Heart left ventricle (tissue), 16 donors: ENCODE results near the gene IL36B. TPM values are rescaled to one million over a fixed set of nuclear protein-coding genes. Genes with fewer than 3 reads are reported as not detected.

ENCODE experiments used
- ATAC-seq, 4 donors: fragments of 200-7000 bp; cut with Tn5 transposase; one replicate each; pipeline ENCODE4 v1.9.1; 2020 to 2022; ENCODE audit warnings: moderate library complexity in 4 of 4, mild to moderate bottlenecking in 3 of 4, moderate number of reproducible peaks in 1 of 4
- DNase-seq, 5 donors: peaks; one replicate each; pipeline ENCODE4 v3.0.0-alpha.2; 2020
- H3K27ac ChIP-seq, 12 donors: fragments of 200-600 bp; sonication (generic) in 4 of 12; one replicate each; pipeline versions ENCODE4 v1.5.0 to v1.8.0; 2016 to 2022; ENCODE audit warnings: mild to moderate bottlenecking in 2 of 12
- H3K27me3 ChIP-seq, 9 donors: fragments of 200-600 bp; sonication (generic) in 2 of 9; one replicate each; pipeline versions ENCODE4 v1.5.1 to v1.8.0; 2016 to 2022; ENCODE audit warnings: mild to moderate bottlenecking in 3 of 9
- H3K36me3 ChIP-seq, 9 donors: fragments of 200-600 bp; sonication (generic) in 2 of 9; one replicate each; pipeline versions ENCODE4 v1.5.0 to v1.8.0; 2018 to 2022; ENCODE audit warnings: mild to moderate bottlenecking in 2 of 9
- H3K4me1 ChIP-seq, 12 donors: fragments of 200-600 bp; sonication (generic) in 4 of 12; one replicate each; pipeline versions ENCODE4 v1.5.0 to v1.8.0; 2016 to 2022; ENCODE audit warnings: mild to moderate bottlenecking in 3 of 12
- H3K4me3 ChIP-seq, 12 donors: fragments of 200-600 bp; sonication (generic) in 4 of 12; one replicate each; pipeline versions ENCODE4 v1.5.0 to v1.8.0; 2017 to 2022; ENCODE audit warnings: mild to moderate bottlenecking in 9 of 12, moderate library complexity in 4 of 12
- H3K9me3 ChIP-seq, 12 donors: fragments of 200-600 bp; sonication (generic) in 4 of 12; one replicate each; pipeline versions ENCODE4 v1.5.0 to v1.8.0; 2016 to 2022; ENCODE audit warnings: mild to moderate bottlenecking in 1 of 12
- POLR2A ChIP-seq, 2 donors: fragments of 450-650 bp; IDR thresholded peaks; one replicate each; pipeline ENCODE4 v1.6.1; 2017; ENCODE audit warnings: antibody characterized with exemption in 2 of 2, mild to moderate bottlenecking in 2 of 2, moderate library complexity in 2 of 2
- WGBS, 4 donors: extraction: QIAGEN DNeasy Blood & Tissue Kit in 2 of 4; methylation state at CpG; one replicate each; pipeline versions ENCODE4 v1.1.5 to v1.1.7; 2013 to 2018; 5-methylcytosine and 5-hydroxymethylcytosine counted together
- intact Hi-C, 10 donors: fragments of 100-400 bp; cut with DNase I; formaldehyde crosslinking; loops; one replicate each; pipeline versions ENCODE4 v1.11.1 to v1.14.2; 2022
- polyA plus RNA-seq, 2 donors: library from polyadenylated mRNA; stranded (reverse); fragments of 200-250 nt; gene quantifications; one replicate each; pipeline ENCODE4 v1.2.3, GENCODE V29; 2013
- total RNA-seq, 9 donors: library from RNA; depleted of rRNA in 2 of 9; stranded (reverse); fragments of >200 nt in 2 of 9; fragmentation: NEBNext Ultra II Directional in 3 of 9; extraction: Animal tissue kit (Norgen Biotek cat#: 25700) in 3 of 9; gene quantifications; one replicate each; pipeline versions ENCODE4 v1.1.0 to v1.2.4, GENCODE V29; 2016 to 2023
- TF ChIP-seq, protein P1 (sequence below), 12 donors: fragments of 200-600 bp; sonication (generic) in 4 of 12; IDR thresholded peaks; one replicate each; pipeline versions ENCODE4 v1.5.0 to v1.8.0; 2018 to 2022; ENCODE audit warnings: antibody characterized with exemption in 12 of 12, mild to moderate bottlenecking in 5 of 12
- donor health status: ischemic (EF 13 %, LVEDD 7.1; RV severe dilation, severe dysfunction).
- donor health status: healthy with polysubstance abuse.
- donor health status: DM: no; HTN: yes; CAD: no.
- donor health status: DM: no; HTN: no; CAD: no.
- donor health status: ischemic (EF 25% LVEDD 6.9; RV normal size, moderate dysfunction).
- donor health status: ischemic (EF 25% LVEDD 5.7; RV mildly dilated, moderate dysfunction).
- donor health status: healthy.
- donor health status: DM: yes; HTN: yes; CAD: no.
- donor health status: ischemic (EF 35%, LVEDD 5.7; RV mildly dilated, moderate dysfunction).
- donor health status: nonischemic (EF 11% LVEDD 7.7; RV severe dilation, severe dysfunction).
- donor health status: DM: yes; HTN: yes; CAD: no.
- donor health status: PGD.
- donor health status: ischemic (EF 29% LVEDD 5.4; RV normal size, mild dysfunction).
- donor health status: nonischemic (EF 23%, LVEDD 6.1; RV moderate dilation, normal function).

The IL36B gene
- total and polyA plus RNA-seq, 11 donors: not detected

DNA sequence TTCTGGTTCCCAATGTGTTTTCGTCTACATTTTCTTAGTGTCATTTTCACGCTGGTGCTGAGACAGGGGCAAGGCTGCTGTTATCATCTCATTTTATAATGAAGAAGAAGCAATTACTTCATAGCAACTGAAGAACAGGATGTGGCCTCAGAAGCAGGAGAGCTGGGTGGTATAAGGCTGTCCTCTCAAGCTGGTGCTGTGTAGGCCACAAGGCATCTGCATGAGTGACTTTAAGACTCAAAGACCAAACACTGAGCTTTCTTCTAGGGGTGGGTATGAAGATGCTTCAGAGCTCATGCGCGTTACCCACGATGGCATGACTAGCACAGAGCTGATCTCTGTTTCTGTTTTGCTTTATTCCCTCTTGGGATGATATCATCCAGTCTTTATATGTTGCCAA lies 67.6 kb downstream of the IL36B start:
- Histone ChIP-seq H3K4me3 (no peak overlapping the region), H3K27ac (no peak overlapping the region), H3K4me1 (no peaks in the 10 kb centered on the region), H3K36me3 (no peaks in the 10 kb centered on the region), H3K27me3 (peaks cover 0 to 9% (median 0%) of the 10 kb centered on the region in 9 donors), H3K9me3 (peaks cover 0 to 14% (median 5%) of the 10 kb centered on the region in 12 donors)
- TF ChIP-seq, protein P1, sequence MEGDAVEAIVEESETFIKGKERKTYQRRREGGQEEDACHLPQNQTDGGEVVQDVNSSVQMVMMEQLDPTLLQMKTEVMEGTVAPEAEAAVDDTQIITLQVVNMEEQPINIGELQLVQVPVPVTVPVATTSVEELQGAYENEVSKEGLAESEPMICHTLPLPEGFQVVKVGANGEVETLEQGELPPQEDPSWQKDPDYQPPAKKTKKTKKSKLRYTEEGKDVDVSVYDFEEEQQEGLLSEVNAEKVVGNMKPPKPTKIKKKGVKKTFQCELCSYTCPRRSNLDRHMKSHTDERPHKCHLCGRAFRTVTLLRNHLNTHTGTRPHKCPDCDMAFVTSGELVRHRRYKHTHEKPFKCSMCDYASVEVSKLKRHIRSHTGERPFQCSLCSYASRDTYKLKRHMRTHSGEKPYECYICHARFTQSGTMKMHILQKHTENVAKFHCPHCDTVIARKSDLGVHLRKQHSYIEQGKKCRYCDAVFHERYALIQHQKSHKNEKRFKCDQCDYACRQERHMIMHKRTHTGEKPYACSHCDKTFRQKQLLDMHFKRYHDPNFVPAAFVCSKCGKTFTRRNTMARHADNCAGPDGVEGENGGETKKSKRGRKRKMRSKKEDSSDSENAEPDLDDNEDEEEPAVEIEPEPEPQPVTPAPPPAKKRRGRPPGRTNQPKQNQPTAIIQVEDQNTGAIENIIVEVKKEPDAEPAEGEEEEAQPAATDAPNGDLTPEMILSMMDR (IDR thresholded peaks at IDR 0.05): no peak
- no peak for DNase-seq
- 80 to 91% (median 88%) methylated on average over 5 of the region's 5 CpGs for WGBS, 4 donors
- no peak for ATAC-seq
- intact Hi-C loops: no loop called here

DNA sequence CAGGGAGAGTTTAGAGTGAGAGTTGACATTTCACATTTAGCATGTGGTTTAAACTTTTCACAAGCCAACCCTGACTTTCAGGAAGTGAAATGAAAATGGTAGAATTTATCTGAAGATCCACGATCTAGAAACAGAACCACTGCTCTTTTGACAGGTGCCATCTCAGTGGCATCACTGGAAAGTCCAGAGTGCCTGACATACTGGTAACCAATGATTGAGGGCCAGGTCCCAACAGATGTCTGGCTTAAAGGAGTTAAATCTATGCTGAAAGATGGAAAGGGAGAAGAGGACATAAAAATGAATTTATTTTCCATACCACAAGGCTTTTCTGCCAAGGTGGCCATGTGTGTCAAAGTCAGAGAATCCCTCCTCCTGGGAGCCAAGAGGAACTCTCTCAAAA lies 72.1 kb downstream of the IL36B start:
- Histone ChIP-seq H3K9me3 (no peaks in the 10 kb centered on the region), H3K27me3 (peaks cover 0 to 27% (median 4%) of the 10 kb centered on the region in 9 donors), H3K36me3 (no peaks in the 10 kb centered on the region), H3K4me3 (no peak overlapping the region), H3K4me1 (no peaks in the 10 kb centered on the region), H3K27ac (no peak overlapping the region)
- TF ChIP-seq, protein P1 (IDR thresholded peaks at IDR 0.05): no peak
- 44 to 63% (median 53%) methylated on average over 1 of the region's 1 CpG for WGBS, 4 donors
- intact Hi-C loops: no loop called here
- no peak for ATAC-seq
- DNase-seq: no peak

DNA sequence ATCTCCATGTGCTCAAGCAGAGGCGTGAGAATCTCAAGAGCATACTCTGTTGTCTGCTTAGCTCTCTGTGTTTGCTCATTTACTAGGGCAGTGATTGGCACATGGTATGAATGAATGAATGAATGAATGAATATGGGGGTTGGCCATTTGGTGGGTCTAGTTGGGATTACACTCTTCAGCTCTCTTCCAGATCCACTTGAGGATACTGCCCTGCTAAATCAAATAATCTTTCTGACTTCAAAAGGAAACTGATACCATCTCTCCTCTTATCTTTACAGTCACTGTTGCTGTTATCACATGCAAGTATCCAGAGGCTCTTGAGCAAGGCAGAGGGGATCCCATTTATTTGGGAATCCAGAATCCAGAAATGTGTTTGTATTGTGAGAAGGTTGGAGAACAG lies 72.9 kb downstream of the IL36B start:
- 90 to 100% (median 92%) methylated on average over 1 of the region's 1 CpG for WGBS, 4 donors
- Histone ChIP-seq H3K27me3 (peaks cover 0 to 27% (median 4%) of the 10 kb centered on the region in 9 donors), H3K4me3 (no peak overlapping the region), H3K9me3 (no peaks in the 10 kb centered on the region), H3K27ac (no peak overlapping the region), H3K4me1 (no peaks in the 10 kb centered on the region), H3K36me3 (no peaks in the 10 kb centered on the region)
- intact Hi-C loops: no loop called here
- TF ChIP-seq POLR2A (IDR thresholded peaks at IDR 0.05): no peak
- ATAC-seq: no peak
- no peak for DNase-seq

DNA sequence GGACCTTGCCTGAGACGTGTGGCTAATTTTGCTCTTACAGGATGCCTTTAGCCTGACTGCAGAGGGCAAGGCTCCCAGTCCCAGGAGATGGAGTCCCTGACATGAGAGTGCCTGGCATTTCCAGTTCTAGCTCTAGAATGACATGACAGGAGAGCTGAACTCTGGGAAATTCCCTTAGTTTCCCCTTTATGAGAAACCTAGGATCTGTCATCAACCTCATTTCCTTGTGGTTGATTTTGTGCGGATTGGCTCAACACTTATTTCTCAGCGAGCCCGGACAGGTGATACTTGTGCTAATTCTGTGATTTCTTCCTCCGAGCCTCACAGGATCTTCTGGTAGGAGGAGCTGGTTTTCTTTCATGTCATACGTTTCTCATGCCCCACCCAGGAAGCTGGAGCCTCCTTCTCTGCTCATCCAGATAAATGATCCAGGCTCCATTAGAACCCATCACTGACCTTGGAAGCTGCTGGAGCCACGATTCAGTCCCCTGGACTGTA lies 75.1 kb downstream of the IL36B start, which contains the start of gene IL36G:
IL36G (plus strand) TSS at position 448 of the 498 bp plus-strand sequence. CDS start 633 bp downstream, outside the sequence.
- DNase-seq (no peak), ATAC-seq (no peak)
- H3K4me3 ChIP-seq: no peak within 1 kb of the TSS
- peaks cover 0 to 27% (median 4%) of the 10 kb centered on the region in 9 donors for H3K27me3 ChIP-seq
- intact Hi-C loops: no loop called here
- no peak within 1 kb of the TSS for H3K27ac ChIP-seq
- no peaks in the 10 kb centered on the region for H3K4me1 ChIP-seq
- no peak for TF ChIP-seq POLR2A (IDR thresholded peaks at IDR 0.05)
- no peaks in the 10 kb centered on the region for H3K36me3 ChIP-seq
- 63 to 86% (median 71%) methylated on average over 7 of the region's 7 CpGs for WGBS, 4 donors
- no peaks in the 10 kb centered on the region for H3K9me3 ChIP-seq

Other genes with a start within 250 kb of the IL36B start
- gene IL1B, start 216.1 kb downstream of the IL36B start, total RNA-seq: 10 to 100 TPM in 1 of 9 donors, 1 to 10 TPM in 3, under 1 TPM in 1, not detected in 4; 0.68 to 12.3 (median 3.9) TPM
- under 1 TPM; 0.27 to 0.49 TPM for gene IL1B, start 216.1 kb downstream of the IL36B start, polyA plus RNA-seq
- gene IL37, start 141.7 kb downstream of the IL36B start, total RNA-seq: not detected
- not detected for gene IL37, start 141.7 kb downstream of the IL36B start, polyA plus RNA-seq
- gene IL36G, start 74.9 kb downstream of the IL36B start, total RNA-seq: not detected
- not detected for gene IL36G, start 74.9 kb downstream of the IL36B start, polyA plus RNA-seq
- gene IL36A, start 47.4 kb downstream of the IL36B start, total RNA-seq: not detected
- not detected for gene IL36A, start 47.4 kb downstream of the IL36B start, polyA plus RNA-seq
- gene IL36RN, start 6.3 kb upstream of the IL36B start, total RNA-seq: not detected
- not detected for gene IL36RN, start 6.3 kb upstream of the IL36B start, polyA plus RNA-seq
- gene IL1F10, start 15.1 kb upstream of the IL36B start, total RNA-seq: not detected
- gene IL1F10, start 15.1 kb upstream of the IL36B start, polyA plus RNA-seq: not detected
- gene IL1RN, start 74.7 kb upstream of the IL36B start, total RNA-seq: 10 to 100 TPM in 1 of 9 donors, 1 to 10 TPM in 4, under 1 TPM in 4; 0.16 to 11.4 (median 1.0) TPM
- gene IL1RN, start 74.7 kb upstream of the IL36B start, polyA plus RNA-seq: under 1 TPM; 0.34 to 0.60 TPM
- gene PSD4, start 121.1 kb upstream of the IL36B start, total RNA-seq: 10 to 100 TPM in 1 of 9 donors, 1 to 10 TPM in 5, under 1 TPM in 3; 0.65 to 23.4 (median 1.9) TPM
- gene PSD4, start 121.1 kb upstream of the IL36B start, polyA plus RNA-seq: 1 to 10 TPM in 1 of 2 donors, under 1 TPM in 1; 0.99 to 1.6 TPM
- gene PAX8, start 226.1 kb upstream of the IL36B start, total RNA-seq: 1 to 10 TPM in 2 of 9 donors, under 1 TPM in 4, not detected in 3; 0.44 to 2.3 (median 0.65) TPM
- under 1 TPM in 1 of 2 donors, not detected in 1; 0.53 TPM for gene PAX8, start 226.1 kb upstream of the IL36B start, polyA plus RNA-seq